ENCODE measurements around the gene ZBTB43. TPM values are rescaled to one million over a fixed set of nuclear protein-coding genes. Genes with fewer than 3 reads are reported as not detected.
"Not testable (repeated sequence)": the region's sequence is repeated elsewhere in the genome, so short reads cannot be mapped to it uniquely, and the experiment has no call there.

Gene ZBTB43
- total RNA-seq, 4 donors from 2014 or later: 8.7 to 9.9 (median 9.4) TPM

DNA sequence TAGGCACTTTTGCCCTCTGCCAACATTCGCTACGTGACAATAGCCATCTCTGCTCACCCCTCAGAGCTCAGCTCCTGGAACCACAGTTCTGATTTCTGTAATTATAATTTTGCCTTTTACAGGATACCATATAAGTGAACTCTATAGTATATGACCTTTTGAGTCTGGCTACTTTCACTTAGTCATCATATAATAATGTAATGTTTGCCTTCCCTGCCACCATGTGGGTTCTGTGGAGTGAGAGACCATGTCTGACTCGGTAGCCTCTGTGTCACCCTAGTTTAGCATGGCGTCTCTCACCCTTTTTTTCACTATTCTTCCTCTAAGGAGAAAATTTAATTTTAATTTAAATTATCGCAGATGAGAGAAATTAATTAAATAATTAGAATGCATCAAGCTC lies 28.9 kb upstream of the ZBTB43 start:
- intact Hi-C loops (cut with DNase I): no loop called here
- H3K4me3 ChIP-seq: no peak overlapping the region
- peaks cover 0 to 73% (median 2%) of the 10 kb centered on the region in 4 donors for H3K27me3 ChIP-seq
- no peak for DNase-seq (ENCODE audit: extremely low spot score)
- no peaks in the 10 kb centered on the region for H3K4me1 ChIP-seq
- no peaks in the 10 kb centered on the region for H3K36me3 ChIP-seq
- H3K27ac ChIP-seq (replicated peaks in 1 of 4): no peak overlapping the region
- 93% methylated on average over 5 of the region's 5 CpGs for WGBS
- no peaks in the 10 kb centered on the region for H3K9me3 ChIP-seq
- no peak for TF ChIP-seq POLR2AphosphoS5 (IDR thresholded peaks at IDR 0.05)

DNA sequence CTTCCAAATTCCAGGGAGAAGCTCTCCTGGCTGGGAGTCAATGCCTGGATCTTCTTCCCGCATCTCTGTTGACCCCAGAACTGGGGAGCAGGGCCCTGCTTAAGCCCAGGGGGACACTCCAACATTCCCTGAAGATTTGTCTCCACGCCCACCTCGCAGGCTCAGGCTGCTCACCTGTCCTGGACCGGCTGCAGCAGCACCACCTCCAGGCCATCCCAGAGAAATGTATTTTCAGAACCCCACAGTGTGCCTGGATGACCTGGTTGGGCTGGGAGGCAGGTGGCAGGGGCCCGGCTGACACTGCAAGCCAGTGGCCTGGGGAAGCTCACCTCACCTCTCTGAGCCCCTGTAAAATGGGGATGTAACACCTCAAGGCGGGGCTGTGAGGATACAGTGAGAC lies 27.1 kb upstream of the ZBTB43 start:
- Histone ChIP-seq H3K27ac (replicated peaks in 1 of 4) (no peak overlapping the region), H3K27me3 (peaks cover 0 to 73% (median 2%) of the 10 kb centered on the region in 4 donors), H3K4me3 (no peak overlapping the region), H3K36me3 (no peaks in the 10 kb centered on the region), H3K4me1 (peaks cover 0 to 9% (median 4%) of the 10 kb centered on the region in 4 donors), H3K9me3 (no peaks in the 10 kb centered on the region)
- WGBS: 22% methylated on average over 4 of the region's 6 CpGs
- intact Hi-C loops (cut with DNase I): no loop called here
- TF ChIP-seq EP300 (IDR thresholded peaks at IDR 0.05): no peak
- TF ChIP-seq POLR2AphosphoS5 (IDR thresholded peaks at IDR 0.05): no peak
- TF ChIP-seq, protein P1, sequence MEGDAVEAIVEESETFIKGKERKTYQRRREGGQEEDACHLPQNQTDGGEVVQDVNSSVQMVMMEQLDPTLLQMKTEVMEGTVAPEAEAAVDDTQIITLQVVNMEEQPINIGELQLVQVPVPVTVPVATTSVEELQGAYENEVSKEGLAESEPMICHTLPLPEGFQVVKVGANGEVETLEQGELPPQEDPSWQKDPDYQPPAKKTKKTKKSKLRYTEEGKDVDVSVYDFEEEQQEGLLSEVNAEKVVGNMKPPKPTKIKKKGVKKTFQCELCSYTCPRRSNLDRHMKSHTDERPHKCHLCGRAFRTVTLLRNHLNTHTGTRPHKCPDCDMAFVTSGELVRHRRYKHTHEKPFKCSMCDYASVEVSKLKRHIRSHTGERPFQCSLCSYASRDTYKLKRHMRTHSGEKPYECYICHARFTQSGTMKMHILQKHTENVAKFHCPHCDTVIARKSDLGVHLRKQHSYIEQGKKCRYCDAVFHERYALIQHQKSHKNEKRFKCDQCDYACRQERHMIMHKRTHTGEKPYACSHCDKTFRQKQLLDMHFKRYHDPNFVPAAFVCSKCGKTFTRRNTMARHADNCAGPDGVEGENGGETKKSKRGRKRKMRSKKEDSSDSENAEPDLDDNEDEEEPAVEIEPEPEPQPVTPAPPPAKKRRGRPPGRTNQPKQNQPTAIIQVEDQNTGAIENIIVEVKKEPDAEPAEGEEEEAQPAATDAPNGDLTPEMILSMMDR (IDR thresholded peaks at IDR 0.05): no peak
- TF ChIP-seq POLR2A (IDR thresholded peaks at IDR 0.05; ENCODE audit: low read depth): no peak
- DNase-seq (ENCODE audit: extremely low spot score): no peak

DNA sequence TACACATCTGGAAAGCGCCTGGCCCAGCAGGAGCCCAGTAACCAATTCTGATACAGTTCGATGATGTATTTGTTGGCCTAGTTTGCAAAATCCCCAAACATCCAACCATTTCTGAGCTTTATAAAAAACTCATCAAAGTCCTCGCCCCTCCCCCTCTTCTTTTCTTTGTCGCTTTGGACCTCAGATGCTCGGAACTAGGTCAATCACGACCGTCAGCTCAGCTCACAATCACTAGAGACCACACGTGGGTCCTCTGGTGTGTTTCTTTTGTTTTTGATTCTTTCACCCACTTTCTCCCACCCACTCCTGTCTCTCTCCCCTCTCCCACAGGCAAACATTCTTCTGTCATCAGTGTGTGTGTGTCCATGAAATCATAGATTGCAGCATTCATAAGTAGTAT lies 26.7 kb upstream of the ZBTB43 start:
- TF ChIP-seq POLR2AphosphoS5 (IDR thresholded peaks at IDR 0.05): no peak
- no peak for TF ChIP-seq EP300 (IDR thresholded peaks at IDR 0.05)
- TF ChIP-seq, protein P1 (IDR thresholded peaks at IDR 0.05): no peak
- TF ChIP-seq POLR2A (IDR thresholded peaks at IDR 0.05; ENCODE audit: low read depth): no peak

DNA sequence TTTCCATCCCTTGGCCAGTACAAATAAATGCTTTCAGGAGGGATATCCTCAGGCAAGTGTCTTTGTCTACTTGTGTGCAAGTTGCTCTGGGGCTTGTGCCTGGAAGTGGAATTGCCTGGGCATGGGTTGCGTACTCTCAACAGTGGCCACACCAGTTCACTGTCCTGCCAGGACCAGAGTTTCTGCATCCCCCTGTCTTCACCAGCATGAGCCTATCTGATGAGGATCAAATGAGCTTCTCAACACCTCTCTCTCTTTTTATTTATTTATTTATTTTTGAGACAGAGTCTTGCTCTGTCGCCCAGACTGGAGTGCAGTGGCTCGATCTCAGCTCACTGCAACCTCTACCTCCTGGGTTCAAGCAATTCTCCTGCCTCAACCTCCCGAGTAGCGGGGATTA lies 26.1 kb upstream of the ZBTB43 start:
- DNase-seq (ENCODE audit: extremely low spot score); H3K9me3 ChIP-seq; H3K36me3 ChIP-seq; H3K4me3 ChIP-seq; intact Hi-C loops (cut with DNase I); H3K4me1 ChIP-seq; H3K27ac ChIP-seq (replicated peaks in 1 of 4): not testable (repeated sequence)
- WGBS: 83% methylated on average over 5 of the region's 5 CpGs
- H3K27me3 ChIP-seq: peaks cover 0 to 64% (median 0%) of the 10 kb centered on the region in 4 donors

More for the DNA sequence above, 26.7 kb upstream of the ZBTB43 start:
- Histone ChIP-seq H3K27me3 (peaks cover 0 to 68% (median under 1%) of the 10 kb centered on the region in 4 donors), H3K9me3 (no peaks in the 10 kb centered on the region), H3K36me3 (no peaks in the 10 kb centered on the region), H3K4me1 (peaks cover 0 to 9% (median 4%) of the 10 kb centered on the region in 4 donors), H3K27ac (replicated peaks in 1 of 4) (no peak overlapping the region), H3K4me3 (no peak overlapping the region)
- intact Hi-C loops (cut with DNase I): no loop called here
- DNase-seq (ENCODE audit: extremely low spot score): no peak
- WGBS: 72% methylated on average over 8 of the region's 8 CpGs

DNA sequence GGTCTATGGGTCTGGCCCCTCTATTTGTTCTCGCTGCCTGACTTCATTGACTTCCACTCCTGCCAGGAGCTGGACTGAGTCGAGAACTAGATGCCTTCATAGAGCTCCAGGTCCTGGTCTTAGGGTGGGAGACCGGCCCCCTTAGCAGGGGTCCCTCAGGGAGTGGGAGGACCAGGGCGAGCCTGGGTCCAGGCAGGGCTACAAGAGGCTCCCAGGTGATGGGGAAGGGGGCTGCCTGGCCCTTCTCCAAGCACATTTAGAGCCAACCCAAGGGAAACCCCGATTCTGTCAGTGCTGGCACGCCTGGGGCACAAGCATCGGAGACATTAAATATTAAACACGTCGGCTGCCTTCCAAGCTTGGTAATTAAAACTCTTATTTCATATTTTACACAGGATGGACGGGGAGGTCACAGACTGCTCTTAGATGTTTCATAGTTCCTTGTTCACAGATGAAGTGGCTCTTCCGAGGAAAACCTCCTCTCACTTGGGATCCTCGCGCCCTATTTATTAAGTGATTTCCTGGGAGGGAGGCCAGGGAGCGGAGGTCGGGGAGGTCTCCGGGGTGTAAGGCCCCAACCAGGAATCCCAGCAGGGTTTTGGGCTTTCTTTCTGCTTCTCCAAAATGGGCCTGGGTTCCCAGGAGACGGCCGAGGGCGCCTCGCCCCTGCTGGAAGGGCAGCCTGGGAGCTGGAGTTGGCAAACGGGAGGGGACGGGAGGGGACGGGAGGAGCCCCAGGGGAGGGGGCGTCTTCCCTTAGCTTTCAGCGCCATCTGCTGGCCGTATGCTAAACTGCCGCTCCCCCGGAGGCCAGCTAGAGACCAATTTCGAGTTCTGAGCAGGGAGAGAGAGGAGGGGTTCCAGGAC lies 23.4 kb upstream of the ZBTB43 start:
- Histone ChIP-seq H3K4me1 (peaks cover 0 to 14% (median 7%) of the 10 kb centered on the region in 4 donors), H3K4me3 (peak overlapping the region; percentile 13 to 30 (median 21)), H3K9me3 (no peaks in the 10 kb centered on the region), H3K27me3 (peaks cover 0 to 51% (median 0%) of the 10 kb centered on the region in 4 donors), H3K36me3 (no peaks in the 10 kb centered on the region), H3K27ac (replicated peaks in 1 of 4) (no peak overlapping the region)
- intact Hi-C loops (cut with DNase I): loop anchor here (1.0 to 5.0 kb wide), 3 partner anchors 59 to 169 kb away; partner anchors contain the start of gene LMX1B
- no peak for TF ChIP-seq POLR2AphosphoS5 (IDR thresholded peaks at IDR 0.05)
- TF ChIP-seq, protein P1 (IDR thresholded peaks at IDR 0.05): peak in 2 of 3 experiments; percentile 95 to 96
- TF ChIP-seq EP300 (IDR thresholded peaks at IDR 0.05): no peak
- TF ChIP-seq POLR2A (IDR thresholded peaks at IDR 0.05; ENCODE audit: low read depth): no peak
- WGBS: 27% methylated on average over 25 of the region's 29 CpGs
- peak; percentile 96 for DNase-seq (ENCODE audit: extremely low spot score)

Measured in esophagus muscularis mucosa (tissue), 4 donors.